ENCODE data around the gene TBC1D8.

TBC1D8 gene

GRCh38 chr2:101023327-101024107 lies 127.7 kb downstream of the TBC1D8 start:
- no peak for FAIRE-seq

- FAIRE-seq, result no peak
Measured at GRCh38 chr2:101022221-101022620, 129.0 kb downstream of the TBC1D8 start.

GRCh38 chr2:101018934-101019333 lies 132.2 kb downstream of the TBC1D8 start:
- no peak for FAIRE-seq

GRCh38 chr2:101017371-101017770 lies 133.8 kb downstream of the TBC1D8 start:
- FAIRE-seq, result no peak

- no peak for FAIRE-seq
Measured at GRCh38 chr2:101014264-101014857, 136.8 kb downstream of the TBC1D8 start.

- FAIRE-seq, result peak; percentile 70
Measured at GRCh38 chr2:101012706-101013181, 138.4 kb downstream of the TBC1D8 start.

GRCh38 chr2:101012054-101012705 lies 139.0 kb downstream of the TBC1D8 start:
- FAIRE-seq, result no peak

DNA sequence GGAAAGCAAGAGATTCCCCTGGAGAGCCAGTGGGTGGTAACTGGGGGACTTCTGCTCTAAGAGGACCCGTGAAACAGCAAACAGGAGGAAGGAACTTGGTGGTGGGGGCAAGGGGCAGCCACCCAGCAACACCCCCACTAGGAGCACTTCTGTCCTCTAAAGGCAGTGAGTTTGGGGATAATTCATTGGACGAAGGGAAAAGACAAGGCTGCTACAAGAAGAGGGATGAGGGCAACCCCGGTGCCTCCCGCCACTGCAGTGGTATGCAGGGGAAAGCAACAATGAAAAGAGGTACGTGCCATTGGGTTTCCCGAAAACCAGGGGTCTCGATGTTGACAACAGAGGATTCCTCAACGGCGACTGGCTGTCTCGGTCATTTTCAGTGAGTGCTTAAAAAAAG lies 140.0 kb downstream of the TBC1D8 start:
- FAIRE-seq, result no peak

- FAIRE-seq, result no peak
Measured at GRCh38 chr2:101007415-101008345, 143.5 kb downstream of the TBC1D8 start.

DNA sequence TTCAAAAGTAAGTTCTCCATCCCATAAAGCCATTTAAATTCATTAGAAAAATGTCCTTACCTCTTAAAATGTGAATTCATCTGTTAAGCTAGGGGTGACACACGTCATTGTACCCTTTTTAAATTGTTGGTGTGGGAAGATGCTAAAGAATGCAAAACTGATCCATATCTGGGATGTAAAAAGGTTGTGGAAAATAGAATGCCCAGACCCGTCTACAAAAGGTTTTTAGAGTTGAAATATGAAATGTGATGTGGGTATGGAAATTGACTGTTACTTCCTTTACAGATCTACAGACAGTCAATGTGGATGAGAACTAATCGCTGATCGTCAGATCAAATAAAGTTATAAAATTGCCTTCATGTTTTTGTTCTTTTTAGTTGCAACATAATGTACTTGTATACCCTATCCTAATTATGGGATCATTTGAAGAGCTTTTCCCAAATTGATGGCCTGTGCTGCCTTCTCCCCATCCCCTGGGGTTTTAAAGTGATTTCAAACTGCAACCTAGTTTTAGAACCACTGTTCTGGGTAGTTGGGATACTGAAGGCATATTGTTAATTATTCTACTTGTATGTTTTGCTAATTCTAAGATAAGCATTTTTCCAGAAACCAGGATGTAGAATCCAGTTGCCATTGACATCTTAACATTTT lies 145.0 kb downstream of the TBC1D8 start:
- no peak for FAIRE-seq

DNA sequence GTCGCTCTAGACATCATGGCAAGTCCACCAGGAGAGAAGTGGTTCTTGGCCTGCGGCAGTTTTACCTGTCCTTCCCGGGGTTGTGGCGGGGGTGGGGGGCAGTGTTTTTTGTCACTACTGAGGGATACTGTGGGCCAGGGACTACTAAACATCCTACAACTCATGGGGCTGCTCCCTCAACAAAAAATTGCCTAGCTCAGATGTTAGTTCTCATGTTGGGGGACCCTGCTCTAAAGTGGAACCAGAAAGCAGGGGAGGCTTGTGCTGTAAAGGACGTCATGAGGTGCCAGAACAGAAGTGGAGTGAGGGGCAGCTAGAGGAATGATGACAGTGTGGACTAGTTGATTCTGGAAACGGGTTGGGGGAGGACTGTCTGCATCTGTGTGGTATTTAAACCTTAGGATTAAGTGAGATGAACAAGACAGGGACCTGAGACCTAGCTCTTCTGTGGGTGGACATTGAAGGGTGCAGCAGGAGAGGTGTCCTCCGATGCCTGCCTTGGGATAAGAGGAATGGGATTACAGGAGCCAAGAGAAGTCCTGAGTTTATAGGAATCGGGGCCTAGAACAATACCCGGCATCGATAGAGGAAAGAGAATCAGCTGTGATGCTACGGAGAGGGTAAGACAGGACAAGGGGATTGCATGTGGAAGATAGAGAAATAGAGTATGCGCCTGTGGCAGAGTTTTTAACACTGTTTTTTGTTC lies 146.4 kb downstream of the TBC1D8 start:
- FAIRE-seq, result no peak

- no peak for FAIRE-seq
Measured at GRCh38 chr2:101003278-101003775, 147.9 kb downstream of the TBC1D8 start.

DNA sequence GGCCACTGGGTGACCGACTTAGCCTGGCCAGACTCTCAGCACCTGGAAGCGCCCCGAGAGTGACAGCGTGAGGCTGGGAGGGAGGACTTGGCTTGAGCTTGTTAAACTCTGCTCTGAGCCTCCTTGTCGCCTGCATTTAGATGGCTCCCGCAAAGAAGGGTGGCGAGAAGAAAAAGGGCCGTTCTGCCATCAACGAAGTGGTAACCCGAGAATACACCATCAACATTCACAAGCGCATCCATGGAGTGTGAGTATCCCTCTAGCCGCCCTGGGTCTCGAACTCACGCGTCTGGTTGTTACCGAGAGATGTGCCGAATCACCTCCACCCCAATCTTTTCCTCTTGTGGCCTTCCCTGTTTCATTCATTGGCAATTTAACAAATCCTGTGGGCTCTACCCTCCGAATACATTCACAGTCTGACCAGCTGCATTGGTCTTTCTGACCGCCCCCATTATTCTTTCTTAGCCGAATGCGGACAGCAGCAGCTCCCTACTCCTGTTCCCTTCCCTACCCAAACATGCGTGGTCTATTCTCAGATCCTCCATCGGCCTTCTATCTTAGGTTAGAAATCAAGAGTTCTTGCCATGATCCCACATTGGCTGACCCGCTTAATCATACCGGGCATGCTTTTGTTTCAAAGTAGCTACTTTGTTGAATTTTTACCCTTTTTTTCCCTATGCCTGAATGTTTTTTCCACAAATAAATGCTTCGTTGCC lies 148.5 kb downstream of the TBC1D8 start:
- FAIRE-seq, result no peak

GRCh38 chr2:101001691-101002561 lies 149.3 kb downstream of the TBC1D8 start, which contains the start of gene RPL31:
TSS of gene RPL31 (plus strand) at chr2:101002289. CDS start at chr2:101002702, 413 bp downstream.
- peak; percentile 55 for FAIRE-seq

DNA sequence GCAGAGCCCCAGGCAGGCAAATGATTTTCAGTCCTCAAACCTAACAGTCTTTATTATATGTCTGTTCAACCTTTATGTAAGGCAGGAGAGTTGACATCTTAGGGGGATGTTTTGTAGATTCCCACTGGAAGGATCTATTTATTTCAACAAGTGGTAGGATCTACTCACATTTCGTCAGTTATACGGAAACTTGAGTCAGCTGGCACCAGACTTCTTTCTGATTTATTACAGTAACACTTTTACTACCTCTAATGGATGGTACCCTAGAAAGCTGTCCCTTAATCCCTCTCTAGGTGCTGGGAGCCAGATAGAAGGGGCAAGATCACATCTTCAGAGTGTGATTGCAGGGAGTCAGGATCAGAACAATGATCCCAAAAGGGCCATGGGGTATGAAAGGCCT lies 151.2 kb downstream of the TBC1D8 start:
- FAIRE-seq, result no peak

DNA sequence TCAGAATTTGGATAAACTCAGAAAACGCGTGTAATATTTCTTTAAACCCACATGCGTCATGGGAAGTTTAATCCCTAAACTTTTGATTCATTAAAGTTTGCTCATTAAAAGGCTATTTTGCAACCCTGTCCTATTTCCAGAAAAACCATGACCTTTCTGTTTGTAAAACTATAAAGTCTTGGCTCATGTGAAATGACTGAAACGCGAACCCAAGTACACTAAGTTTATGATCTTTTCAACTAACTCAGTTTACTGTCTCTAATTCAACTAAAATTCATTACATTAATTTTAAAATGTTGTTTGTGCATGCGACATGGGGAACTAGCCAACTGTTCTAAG lies 153.0 kb downstream of the TBC1D8 start:
- no peak for FAIRE-seq

DNA sequence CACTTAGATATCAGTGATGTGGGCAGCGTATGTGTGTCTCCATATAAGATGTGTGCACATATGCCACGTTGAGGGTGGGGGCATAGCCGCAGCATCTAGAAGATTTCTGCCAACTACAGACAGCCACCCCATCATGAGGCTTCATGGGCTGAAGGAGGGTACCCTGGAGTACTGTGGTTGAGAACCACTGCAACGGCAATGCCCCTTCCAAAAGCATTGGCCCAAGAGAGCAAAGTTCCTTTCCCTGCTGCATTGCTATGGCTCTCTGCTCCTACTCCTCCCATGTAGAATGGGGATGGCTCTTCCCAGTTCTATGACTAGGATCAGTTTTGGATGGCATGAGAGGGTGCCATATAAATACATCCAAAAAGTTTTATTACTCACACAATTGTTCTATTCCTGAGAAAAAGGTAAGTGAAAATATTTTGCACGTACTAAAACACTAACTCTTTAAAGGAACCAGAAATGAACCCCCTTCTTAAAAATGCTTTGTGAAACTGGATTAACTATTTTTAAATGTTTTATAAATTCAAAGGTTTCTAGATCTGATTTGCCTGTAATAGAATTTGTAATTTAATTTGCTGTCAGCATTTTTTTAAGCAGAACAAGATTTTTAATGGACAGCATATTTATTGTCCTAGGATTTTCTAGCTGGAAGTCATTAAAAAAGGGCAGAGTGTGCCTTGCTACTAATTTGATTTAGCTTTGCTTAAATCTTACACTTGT lies 153.5 kb downstream of the TBC1D8 start:
- no peak for FAIRE-seq

- FAIRE-seq, result no peak
Measured at GRCh38 chr2:100995309-100996075, 155.7 kb downstream of the TBC1D8 start.

Measured in TTC549 (cell line).